GM21526 (cell line): ENCODE results near the gene ZNF765.
"Not testable (repeated sequence)": the region's sequence is repeated elsewhere in the genome, so short reads cannot be mapped to it uniquely, and the experiment has no call there.

Experiments used
- ATAC-seq: cut with Tn5 transposase; IDR thresholded peaks from one replicate; pipeline ENCODE4 v1.9.1; 2021; ENCODE audit warnings: moderate library complexity; ENCODE audit not compliant: unreplicated experiment, low FRiP score

ZNF765 gene

GRCh38 chr19:53394974-53395839 is at the start of gene ZNF765:
Gene ZNF765 (plus strand): TSS chr19:53395149. CDS start chr19:53398016, 2,867 bp downstream.
- peak; percentile 90 for ATAC-seq

DNA sequence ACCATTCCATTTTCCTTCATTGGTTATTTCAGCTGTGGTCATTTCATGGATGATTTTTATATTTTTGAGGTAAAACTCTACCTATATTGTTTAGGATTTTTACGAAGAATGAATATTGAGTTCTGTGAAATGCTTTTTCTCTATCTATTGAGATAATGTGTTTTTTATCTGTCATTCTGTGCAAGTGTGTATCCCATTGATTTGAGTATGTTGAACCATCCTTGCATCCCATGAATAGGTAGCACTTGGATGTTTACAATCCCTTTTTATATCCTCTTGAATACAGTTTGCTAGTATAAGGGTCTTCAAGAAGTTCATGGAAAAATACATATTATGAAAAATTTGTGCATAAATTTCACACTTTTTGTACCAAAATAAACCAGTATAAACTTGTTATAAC is 39.2 kb upstream of the ZNF765 start:
- no peak for ATAC-seq

- ATAC-seq = no peak
These were observed 36.9 kb upstream of the ZNF765 start for GRCh38 chr19:53357821-53358581.

GRCh38 chr19:53360056-53360455 is 34.9 kb upstream of the ZNF765 start:
- ATAC-seq = not testable (repeated sequence)

- peak; percentile 95 for ATAC-seq
These were observed 29.6 kb upstream of the ZNF765 start, which contains the start of gene ZNF525 for GRCh38 chr19:53365134-53365898. Gene ZNF525 (plus strand): TSS chr19:53365705. CDS start chr19:53372282, 6,577 bp downstream.

DNA sequence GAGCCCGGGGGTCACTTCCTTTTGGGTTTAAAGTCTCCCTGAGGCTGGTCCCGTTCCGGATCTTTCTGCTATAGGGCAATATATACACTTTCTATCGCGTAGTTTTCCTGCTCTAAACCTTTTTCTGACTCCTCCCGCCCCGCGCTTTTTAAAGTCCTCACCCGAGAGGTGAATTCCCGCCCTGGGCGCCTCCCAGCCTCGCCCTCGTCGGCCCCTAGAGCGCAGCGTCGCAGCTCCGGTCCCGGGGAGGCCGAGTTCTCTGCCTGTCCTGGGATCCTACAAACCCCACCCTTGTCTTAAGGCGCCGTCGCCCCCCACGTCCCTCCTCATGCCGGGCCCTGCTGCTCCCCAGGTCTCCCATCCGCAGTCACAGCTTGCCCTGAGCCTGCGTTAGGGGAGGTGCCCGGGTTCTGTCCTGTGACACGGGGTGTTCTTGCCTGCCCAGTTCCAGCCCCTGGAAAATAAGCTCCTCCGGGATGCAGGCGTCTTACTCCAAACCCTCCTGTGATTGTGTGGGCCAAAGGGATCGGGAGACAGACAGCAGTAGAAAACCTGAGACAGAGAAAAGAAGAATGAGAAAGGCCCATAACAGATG is 29.0 kb upstream of the ZNF765 start:
- ATAC-seq = peak; percentile 42

DNA sequence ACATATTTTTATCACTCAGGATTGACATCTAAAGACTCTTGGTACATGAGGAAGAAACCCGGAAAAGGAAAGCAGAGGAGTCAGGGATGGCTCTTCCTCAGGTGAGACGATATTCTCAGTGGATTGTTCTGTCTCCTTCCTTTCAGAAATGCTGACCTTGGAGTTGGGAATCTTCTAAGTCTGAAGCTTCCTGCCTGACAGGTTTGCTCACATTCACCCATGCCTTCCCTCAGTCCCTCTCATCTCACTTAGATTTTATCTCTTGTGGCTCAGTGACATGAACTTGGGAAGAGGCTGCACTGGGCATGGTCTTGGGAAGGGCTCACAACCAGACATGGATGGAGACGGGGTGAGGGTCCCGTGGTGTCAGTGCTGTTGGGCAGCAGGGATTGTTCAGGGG is 22.8 kb upstream of the ZNF765 start:
- ATAC-seq = no peak

DNA sequence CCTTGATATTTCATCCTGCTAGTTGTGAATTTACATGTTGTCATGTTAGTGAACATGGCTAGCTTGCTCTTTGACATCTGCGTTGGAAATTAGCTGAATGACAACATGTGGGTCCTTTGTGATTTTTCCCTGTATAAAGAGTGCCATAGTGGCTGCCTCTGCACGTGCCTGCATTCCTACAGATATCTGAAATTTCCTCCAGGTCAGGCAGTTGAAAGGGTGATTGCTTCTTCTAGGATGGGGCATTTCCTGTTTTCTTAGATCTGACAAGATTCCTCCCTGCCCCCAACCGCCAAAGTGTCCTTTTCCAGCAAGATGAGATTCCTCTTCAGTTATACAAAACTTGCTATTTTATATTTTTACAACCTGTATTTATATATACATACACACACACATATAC is 20.7 kb upstream of the ZNF765 start:
- no peak for ATAC-seq

GRCh38 chr19:53374743-53375142 is 20.2 kb upstream of the ZNF765 start:
- no peak for ATAC-seq

- ATAC-seq = no peak
These were observed 13.6 kb upstream of the ZNF765 start for GRCh38 chr19:53381376-53381775.

GRCh38 chr19:53388168-53388567 is 6.8 kb upstream of the ZNF765 start:
- ATAC-seq = no peak

DNA sequence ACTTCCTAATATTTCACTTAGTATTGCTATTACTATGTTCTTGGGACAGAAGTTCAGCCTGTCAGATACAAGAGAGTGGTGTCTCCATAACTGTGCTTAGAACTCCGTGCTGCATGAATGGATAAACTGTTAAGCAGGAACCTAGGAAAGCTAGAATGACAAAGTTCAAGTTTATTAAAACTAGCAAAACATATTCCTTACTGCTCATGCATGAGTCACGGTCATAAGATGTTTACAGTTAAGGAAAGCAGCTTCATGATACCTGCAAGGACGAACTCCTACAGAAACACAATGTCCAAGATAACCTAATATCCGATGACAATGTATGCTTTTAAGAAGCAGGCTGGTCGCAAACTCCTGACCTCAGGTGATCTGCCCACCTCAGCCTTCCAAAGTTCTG is 6.0 kb upstream of the ZNF765 start:
- ATAC-seq = no peak

- no peak for ATAC-seq
These were observed 5.4 kb upstream of the ZNF765 start for GRCh38 chr19:53389571-53389970.

DNA sequence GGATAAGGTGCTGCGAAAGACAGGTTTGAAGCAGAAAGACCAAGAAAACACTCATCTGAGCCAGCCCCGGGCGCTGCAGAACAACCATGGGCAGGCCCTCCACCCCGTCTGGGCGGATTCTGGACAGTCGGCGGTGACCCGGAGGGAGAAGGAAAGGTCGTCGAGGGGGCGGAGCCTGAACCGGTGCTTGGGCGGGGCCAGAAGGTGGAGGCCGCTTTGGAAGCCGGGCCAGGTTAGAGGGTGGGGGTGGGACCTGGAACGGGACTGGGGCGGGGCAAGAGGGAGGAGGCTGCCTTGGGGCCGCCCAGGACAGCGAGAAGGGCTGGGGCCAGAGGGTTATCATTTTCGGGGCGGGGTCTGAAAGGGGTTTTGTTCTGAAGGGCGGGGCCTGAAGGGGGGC is 5.0 kb upstream of the ZNF765 start:
- no peak for ATAC-seq

GRCh38 chr19:53394522-53394973 is 401 bp upstream of the ZNF765 start:
- ATAC-seq = no peak

- ATAC-seq = not testable (repeated sequence)
These were observed 1.0 kb downstream of the ZNF765 start for GRCh38 chr19:53395840-53396524.

- no peak for ATAC-seq
These were observed 1.5 kb downstream of the ZNF765 start for GRCh38 chr19:53396525-53396868.

DNA sequence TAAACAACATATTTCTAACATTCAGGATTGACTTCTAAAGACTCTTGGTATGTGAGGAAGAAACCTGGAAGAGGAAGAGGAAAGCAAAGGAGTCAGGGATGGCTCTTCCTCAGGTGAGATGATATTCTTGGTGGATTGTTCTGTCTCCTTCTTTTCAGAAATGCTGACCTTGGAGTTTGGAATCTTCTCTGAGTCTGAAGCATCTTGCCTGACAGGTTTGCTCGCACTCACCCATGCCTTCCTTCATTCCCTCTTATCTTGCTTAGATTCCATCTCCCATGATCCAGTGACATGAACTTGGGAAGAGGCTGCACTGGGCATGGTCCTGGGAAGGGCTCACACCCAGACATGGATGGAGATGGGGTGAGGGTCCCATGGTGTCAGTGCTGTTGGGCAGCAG is 3.0 kb downstream of the ZNF765 start:
- ATAC-seq = not testable (repeated sequence)

DNA sequence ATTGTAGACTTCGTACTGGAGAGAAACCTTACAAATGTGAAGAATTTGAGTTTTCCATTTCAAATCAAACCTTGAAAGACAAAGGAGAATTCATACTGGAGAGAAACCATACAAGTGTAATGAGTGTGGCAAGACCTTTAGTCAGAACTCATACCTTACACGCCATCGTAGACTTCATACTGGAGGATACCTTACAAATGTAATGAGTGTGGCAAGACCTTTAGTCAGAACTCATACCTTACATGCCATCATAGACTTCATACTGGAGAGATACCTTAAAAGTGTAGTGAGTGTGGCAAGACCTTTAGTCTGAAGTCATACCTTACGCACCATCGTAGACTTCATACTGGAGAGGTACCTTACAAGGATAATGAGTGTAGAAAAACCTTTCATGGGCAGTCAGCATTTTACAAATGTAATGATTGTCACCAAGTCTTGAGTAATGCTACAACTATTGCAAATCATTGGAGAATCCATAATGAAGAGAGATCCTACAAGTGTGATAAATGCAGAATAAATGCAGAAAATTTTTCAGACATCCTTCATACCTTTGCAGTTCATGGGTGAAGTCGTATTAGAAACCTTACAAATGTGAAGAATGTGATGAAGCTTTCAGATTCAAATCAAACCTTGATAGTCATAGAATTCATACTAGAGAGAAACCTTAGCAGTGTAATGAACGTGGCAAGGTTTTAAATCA is 14.7 kb downstream of the ZNF765 start:
- no peak for ATAC-seq
